Measurements from ENCODE around the gene IL22.

DNA sequence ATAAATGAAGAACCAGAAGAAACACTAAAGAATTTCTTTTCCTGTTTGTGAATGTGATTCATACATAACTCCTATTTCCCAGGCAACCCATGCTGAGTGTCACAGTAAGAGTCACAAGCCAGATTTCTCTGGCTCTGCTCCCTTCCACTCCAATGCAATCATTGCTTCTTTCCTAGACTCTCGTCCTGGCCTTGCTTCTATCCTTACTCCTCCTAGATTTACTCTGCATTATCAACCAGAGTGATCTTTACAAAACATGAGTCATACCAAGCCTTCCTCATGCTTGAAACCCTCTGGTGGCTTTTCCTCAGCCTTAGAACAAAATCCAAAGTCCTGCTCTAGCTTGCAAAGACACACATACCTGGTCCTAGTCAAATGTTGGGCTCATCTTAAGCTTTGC lies 13.3 kb downstream of the IL22 start:
- TF ChIP-seq, protein P1, sequence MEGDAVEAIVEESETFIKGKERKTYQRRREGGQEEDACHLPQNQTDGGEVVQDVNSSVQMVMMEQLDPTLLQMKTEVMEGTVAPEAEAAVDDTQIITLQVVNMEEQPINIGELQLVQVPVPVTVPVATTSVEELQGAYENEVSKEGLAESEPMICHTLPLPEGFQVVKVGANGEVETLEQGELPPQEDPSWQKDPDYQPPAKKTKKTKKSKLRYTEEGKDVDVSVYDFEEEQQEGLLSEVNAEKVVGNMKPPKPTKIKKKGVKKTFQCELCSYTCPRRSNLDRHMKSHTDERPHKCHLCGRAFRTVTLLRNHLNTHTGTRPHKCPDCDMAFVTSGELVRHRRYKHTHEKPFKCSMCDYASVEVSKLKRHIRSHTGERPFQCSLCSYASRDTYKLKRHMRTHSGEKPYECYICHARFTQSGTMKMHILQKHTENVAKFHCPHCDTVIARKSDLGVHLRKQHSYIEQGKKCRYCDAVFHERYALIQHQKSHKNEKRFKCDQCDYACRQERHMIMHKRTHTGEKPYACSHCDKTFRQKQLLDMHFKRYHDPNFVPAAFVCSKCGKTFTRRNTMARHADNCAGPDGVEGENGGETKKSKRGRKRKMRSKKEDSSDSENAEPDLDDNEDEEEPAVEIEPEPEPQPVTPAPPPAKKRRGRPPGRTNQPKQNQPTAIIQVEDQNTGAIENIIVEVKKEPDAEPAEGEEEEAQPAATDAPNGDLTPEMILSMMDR (optimal IDR thresholded peaks at IDR 0.05 in 1 of 3, IDR thresholded peaks at IDR 0.05 in 1 of 3, conservative IDR thresholded peaks at IDR 0.05 in 1 of 3; ENCODE audit: extremely low read depth in 1 of 3, insufficient read depth in 2 of 3, low read length in 3 of 3) = no peak
- TF ChIP-seq EZH2 (IDR thresholded peaks at IDR 0.05; ENCODE audit: low read length) = no peak

Data from keratinocyte (primary cell).